Common myeloid progenitor, CD34-positive (primary cell): Measurements from ENCODE around the gene GALK2.
A peak's percentile ranks its signal among the peaks of the same experiment; 100 is the strongest.

Source experiments
- CTCF ChIA-PET: fragments of 350-600 bp; sonication (Branson Sonifier 250); formaldehyde crosslinking; loops from one replicate; lab custom pipeline; 2021; ENCODE audit warnings: antibody characterized with exemption; lab: Charles Lee
- POLR2A ChIA-PET: fragments of 350-600 bp; sonication (Branson Sonifier 250); formaldehyde crosslinking; loops from one replicate; lab custom pipeline; 2021; ENCODE audit warnings: antibody characterized with exemption; lab: Charles Lee
- DNase-seq, 3 donors: peaks; one replicate each; pipeline versions ENCODE4 v3.0.0 to v3.0.0-alpha.2; 2013
- H3K27ac ChIP-seq, 2 experiments: 1 replicate in 1 of 2; 2 replicates in 1 of 2; pipeline ENCODE4 v1.7.0; 2013; ENCODE audit warnings: inconsistent platforms in 2 of 2, low read length in 2 of 2, mild to moderate bottlenecking in 2 of 2, low read depth in 1 of 2, moderate library complexity in 1 of 2; ENCODE audit not compliant: severe bottlenecking in 2 of 2, insufficient read depth in 1 of 2, poor library complexity in 1 of 2
- H3K27me3 ChIP-seq, 5 experiments: replicated peaks in 2 of 5; 1 replicate in 3 of 5; 2 replicates in 2 of 5; pipeline versions ENCODE4 v1.6.1 to v1.7.0; 2013; ENCODE audit warnings: low read length in 4 of 5, mild to moderate bottlenecking in 2 of 5, moderate library complexity in 2 of 5, inconsistent platforms in 1 of 5; ENCODE audit not compliant: insufficient read depth in 5 of 5, control insufficient read depth in 4 of 5
- H3K36me3 ChIP-seq, 4 experiments: 1 replicate in 2 of 4; 2 replicates in 2 of 4; pipeline versions ENCODE4 v1.6.1 to v1.7.0; 2013; ENCODE audit warnings: low read length in 3 of 4, control low read depth in 1 of 4, mild to moderate bottlenecking in 1 of 4; ENCODE audit not compliant: control insufficient read depth in 4 of 4, insufficient read depth in 4 of 4
- H3K4me1 ChIP-seq, 4 experiments: 1 replicate in 3 of 4; 2 replicates in 1 of 4; pipeline versions ENCODE4 v1.6.1 to v1.7.1; 2013; ENCODE audit warnings: low read length in 3 of 4, mild to moderate bottlenecking in 3 of 4, control low read depth in 1 of 4, inconsistent platforms in 1 of 4, moderate library complexity in 1 of 4; ENCODE audit not compliant: control insufficient read depth in 4 of 4, insufficient read depth in 4 of 4; ENCODE audit errors: control extremely low read depth in 1 of 4
- H3K4me3 ChIP-seq, 7 experiments: 1 replicate in 4 of 7; 2 replicates in 3 of 7; pipeline versions ENCODE4 v1.5.1 to v1.7.0; 2013; ENCODE audit warnings: mild to moderate bottlenecking in 7 of 7, low read length in 6 of 7, moderate library complexity in 6 of 7, inconsistent platforms in 2 of 7, low read depth in 2 of 7, control low read depth in 1 of 7; ENCODE audit not compliant: insufficient read depth in 4 of 7, control insufficient read depth in 1 of 7; ENCODE audit errors: extremely low read depth in 1 of 7
- H3K9me3 ChIP-seq, 5 experiments: 1 replicate in 4 of 5; 2 replicates in 1 of 5; pipeline versions ENCODE4 v1.6.1 to v1.7.1; 2013; ENCODE audit warnings: low read length in 4 of 5, mild to moderate bottlenecking in 2 of 5, inconsistent platforms in 1 of 5, low read depth in 1 of 5, moderate library complexity in 1 of 5; ENCODE audit not compliant: control insufficient read depth in 4 of 5, insufficient read depth in 2 of 5; ENCODE audit errors: control extremely low read depth in 1 of 5
- WGBS: methylation state at CpG from one replicate; pipeline ENCODE4 v1.1.5; 2013; ENCODE audit not compliant: insufficient coverage; 5-methylcytosine and 5-hydroxymethylcytosine counted together

Gene GALK2

GRCh38 chr15:49227602-49228001 lies 57.6 kb downstream of the GALK2 start:
- Histone ChIP-seq H3K4me1 (no peaks in the 10 kb centered on the region), H3K27ac (no peak overlapping the region), H3K9me3 (peaks cover 0 to 35% (median 15%) of the 10 kb centered on the region in 5 experiments), H3K36me3 (peaks cover 7 to 57% (median 28%) of the 10 kb centered on the region in 4 experiments), H3K27me3 (no peaks in the 10 kb centered on the region), H3K4me3 (no peak overlapping the region)
- ChIA-PET POLR2A (no interaction called here), CTCF (no interaction called here)
- DNase-seq: no peak

- Histone ChIP-seq H3K27me3 (no peaks in the 10 kb centered on the region), H3K4me3 (no peak overlapping the region), H3K9me3 (peaks cover 0 to 30% (median 12%) of the 10 kb centered on the region in 5 experiments), H3K4me1 (peaks cover 0 to 6% (median 2%) of the 10 kb centered on the region in 4 experiments), H3K36me3 (peaks cover 4 to 56% (median 27%) of the 10 kb centered on the region in 4 experiments), H3K27ac (no peak overlapping the region)
- POLR2A ChIA-PET: no interaction called here
- no peak for DNase-seq
- CTCF ChIA-PET: no interaction called here
- 94% methylated on average over 5 of the region's 5 CpGs for WGBS
These were observed 59.9 kb downstream of the GALK2 start for GRCh38 chr15:49229922-49230321.

- Histone ChIP-seq H3K27ac (no peak overlapping the region), H3K36me3 (peaks cover 4 to 44% (median 20%) of the 10 kb centered on the region in 4 experiments), H3K4me3 (no peak overlapping the region), H3K27me3 (no peaks in the 10 kb centered on the region), H3K9me3 (peaks cover 0 to 30% (median 12%) of the 10 kb centered on the region in 5 experiments), H3K4me1 (peaks cover 0 to 18% (median 7%) of the 10 kb centered on the region in 4 experiments)
- POLR2A ChIA-PET: no interaction called here
- DNase-seq: no peak
- WGBS: 86% methylated on average over 1 of the region's 2 CpGs
- CTCF ChIA-PET: no interaction called here
These were observed 62.3 kb downstream of the GALK2 start for GRCh38 chr15:49232236-49232806.

GRCh38 chr15:49235446-49236124 lies 65.5 kb downstream of the GALK2 start:
- ChIA-PET POLR2A (interaction anchor here (0.6 kb wide), 1 partner anchor 745 kb away, joined by 3 read pairs; no protein-coding TSS in a partner anchor), CTCF (interaction anchor here (0.6 to 3.5 kb wide), 20 partner anchors 10 to 1053 kb away, joined by 3 to 26 read pairs (median 4); partner anchors contain the start of gene FGF7)
- Histone ChIP-seq H3K4me1 (peaks cover 0 to 23% (median 7%) of the 10 kb centered on the region in 4 experiments), H3K9me3 (peaks cover 0 to 11% (median 2%) of the 10 kb centered on the region in 5 experiments), H3K27me3 (no peaks in the 10 kb centered on the region), H3K36me3 (peaks cover 5 to 39% (median 13%) of the 10 kb centered on the region in 4 experiments), H3K4me3 (peak overlapping the region in 2 of 7 experiments; percentile 18 to 43), H3K27ac (peak overlapping the region in 1 of 2 experiments; percentile 50)
- peak; percentile 87 to 95 (median 94) for DNase-seq
- 10% methylated on average over 2 of the region's 3 CpGs for WGBS

- Histone ChIP-seq H3K4me1 (peaks cover 0 to 23% (median 7%) of the 10 kb centered on the region in 4 experiments), H3K27ac (no peak overlapping the region), H3K9me3 (peaks cover 0 to 8% (median 2%) of the 10 kb centered on the region in 5 experiments), H3K36me3 (peaks cover 7 to 28% (median 8%) of the 10 kb centered on the region in 4 experiments), H3K27me3 (no peaks in the 10 kb centered on the region), H3K4me3 (no peak overlapping the region)
- POLR2A ChIA-PET: interaction anchor here (0.8 kb wide), 1 partner anchor 57 kb away, joined by 3 read pairs; no protein-coding TSS in a partner anchor
- no peak for DNase-seq
- CTCF ChIA-PET: interaction anchor here (0.8 to 3.5 kb wide), 9 partner anchors 9 to 1052 kb away, joined by 3 to 26 read pairs (median 5); partner anchors contain the start of gene FGF7
These were observed 66.8 kb downstream of the GALK2 start for GRCh38 chr15:49236869-49237268.

- Histone ChIP-seq H3K27me3 (no peaks in the 10 kb centered on the region), H3K27ac (no peak overlapping the region), H3K36me3 (peaks cover 12 to 30% (median 18%) of the 10 kb centered on the region in 4 experiments), H3K9me3 (no peaks in the 10 kb centered on the region), H3K4me3 (no peak overlapping the region), H3K4me1 (peaks cover 0 to 27% (median 8%) of the 10 kb centered on the region in 4 experiments)
- POLR2A ChIA-PET: no interaction called here
- peak in 1 of 3 donors; percentile 41 for DNase-seq
- whole genome bisulfite sequencing: 46% methylated on average over 2 of the region's 2 CpGs
- CTCF ChIA-PET: interaction anchor here (1.1 kb wide), 1 partner anchor 184 kb away, joined by 3 read pairs; no protein-coding TSS in a partner anchor
These were observed 68.3 kb downstream of the GALK2 start for GRCh38 chr15:49238342-49238741.
